ENCODE data around the gene ARHGAP28. TPM values are rescaled to one million over a fixed set of nuclear protein-coding genes. Genes with fewer than 3 reads are reported as not detected.

ARHGAP28 gene
- total and polyA plus RNA-seq, 11 donors = 0.42 to 7.5 (median 1.8) TPM

DNA sequence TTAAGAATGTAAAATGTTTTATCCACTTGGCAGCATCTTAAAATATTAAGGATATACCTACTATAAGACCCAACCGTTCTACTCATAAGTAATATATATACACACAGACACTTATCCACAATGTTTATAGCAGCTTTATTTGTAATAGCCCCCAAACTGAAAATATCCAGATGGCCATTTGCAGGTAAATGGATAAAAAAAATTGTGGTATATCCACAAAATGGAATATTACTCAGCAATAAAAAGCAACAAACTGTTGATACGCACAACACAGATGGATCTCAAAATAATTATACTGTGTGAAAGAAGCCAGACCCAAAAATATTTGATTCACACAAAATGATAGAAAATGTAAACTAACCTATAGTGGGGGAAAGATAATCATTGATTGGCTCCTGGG, 122.0 kb downstream of the ARHGAP28 start:
- H3K36me3 ChIP-seq = peaks cover 0 to 12% (median 0%) of the 10 kb centered on the region in 9 donors
- 97 to 99% (median 97%) methylated on average over 2 of the region's 2 CpGs for WGBS, 4 donors

DNA sequence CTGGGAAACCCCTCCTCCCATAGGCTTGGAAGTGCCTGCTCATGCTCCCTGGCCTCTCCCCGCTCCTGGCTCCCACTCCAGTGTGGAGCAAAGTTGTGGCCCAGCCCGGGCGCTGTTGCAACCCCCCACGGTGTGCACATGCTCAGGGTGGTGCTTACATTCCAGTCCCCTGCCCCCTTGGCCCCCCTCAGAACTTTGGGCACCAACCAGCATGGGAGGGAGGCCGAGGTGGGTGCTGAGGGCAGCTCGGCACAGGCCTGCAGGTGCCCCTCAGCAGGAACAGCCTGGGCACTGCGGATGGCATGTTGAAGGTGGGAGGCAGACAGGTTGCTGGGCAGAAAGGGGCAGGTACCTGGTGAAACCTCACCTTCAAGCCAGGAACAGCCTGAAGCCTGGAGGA, 125.3 kb downstream of the ARHGAP28 start:
- ATAC-seq = no peak
- Histone ChIP-seq H3K27me3 (no peaks in the 10 kb centered on the region), H3K4me3 (no peak overlapping the region), H3K27ac (no peak overlapping the region), H3K4me1 (no peaks in the 10 kb centered on the region), H3K36me3 (peaks cover 0 to 12% (median 0%) of the 10 kb centered on the region in 9 donors), H3K9me3 (peaks cover 0 to 25% (median 2%) of the 10 kb centered on the region in 12 donors)
- WGBS, 4 donors = 96 to 100% (median 98%) methylated on average over 3 to 7 of the region's 7 CpGs
- TF ChIP-seq, protein P1, sequence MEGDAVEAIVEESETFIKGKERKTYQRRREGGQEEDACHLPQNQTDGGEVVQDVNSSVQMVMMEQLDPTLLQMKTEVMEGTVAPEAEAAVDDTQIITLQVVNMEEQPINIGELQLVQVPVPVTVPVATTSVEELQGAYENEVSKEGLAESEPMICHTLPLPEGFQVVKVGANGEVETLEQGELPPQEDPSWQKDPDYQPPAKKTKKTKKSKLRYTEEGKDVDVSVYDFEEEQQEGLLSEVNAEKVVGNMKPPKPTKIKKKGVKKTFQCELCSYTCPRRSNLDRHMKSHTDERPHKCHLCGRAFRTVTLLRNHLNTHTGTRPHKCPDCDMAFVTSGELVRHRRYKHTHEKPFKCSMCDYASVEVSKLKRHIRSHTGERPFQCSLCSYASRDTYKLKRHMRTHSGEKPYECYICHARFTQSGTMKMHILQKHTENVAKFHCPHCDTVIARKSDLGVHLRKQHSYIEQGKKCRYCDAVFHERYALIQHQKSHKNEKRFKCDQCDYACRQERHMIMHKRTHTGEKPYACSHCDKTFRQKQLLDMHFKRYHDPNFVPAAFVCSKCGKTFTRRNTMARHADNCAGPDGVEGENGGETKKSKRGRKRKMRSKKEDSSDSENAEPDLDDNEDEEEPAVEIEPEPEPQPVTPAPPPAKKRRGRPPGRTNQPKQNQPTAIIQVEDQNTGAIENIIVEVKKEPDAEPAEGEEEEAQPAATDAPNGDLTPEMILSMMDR (IDR thresholded peaks at IDR 0.05) = no peak
- no peak for TF ChIP-seq POLR2A (IDR thresholded peaks at IDR 0.05)
- DNase-seq = no peak
- intact Hi-C loops (cut with DNase I) = loop anchor here in 1 of 10 donors (5.0 kb wide), 1 partner anchor 63 kb away; no protein-coding TSS in a partner anchor

More for the DNA sequence above, 122.0 kb downstream of the ARHGAP28 start:
- no peak overlapping the region for H3K4me3 ChIP-seq
- TF ChIP-seq POLR2A (IDR thresholded peaks at IDR 0.05) = no peak
- TF ChIP-seq, protein P1 (IDR thresholded peaks at IDR 0.05) = no peak
- DNase-seq = no peak
- H3K27me3 ChIP-seq = no peaks in the 10 kb centered on the region
- H3K4me1 ChIP-seq = no peaks in the 10 kb centered on the region
- H3K9me3 ChIP-seq = peaks cover 0 to 25% (median 2%) of the 10 kb centered on the region in 12 donors
- no peak overlapping the region for H3K27ac ChIP-seq
- ATAC-seq = no peak
- intact Hi-C loops (cut with DNase I) = loop anchor here in 1 of 10 donors (5.0 kb wide), 1 partner anchor 59 kb away; no protein-coding TSS in a partner anchor

DNA sequence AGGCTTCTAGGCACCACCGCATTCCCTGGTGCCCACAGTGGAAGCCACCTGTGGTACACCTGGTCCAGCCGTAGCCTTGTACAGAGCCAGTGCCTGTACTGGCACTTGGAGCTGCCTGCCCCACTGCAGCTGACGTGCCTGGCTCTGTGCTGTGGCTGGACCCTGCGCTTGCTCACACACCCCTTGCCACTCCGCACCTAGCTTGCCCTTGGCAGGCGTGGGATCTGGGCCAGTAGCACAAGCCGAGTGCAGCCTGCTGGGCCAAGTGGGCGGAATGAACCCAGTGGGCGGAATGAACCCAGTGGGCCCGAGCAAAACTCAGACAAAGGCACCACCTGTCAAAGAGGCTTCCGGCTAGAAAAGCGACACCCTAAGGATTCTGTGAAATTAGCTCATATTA, 126.3 kb downstream of the ARHGAP28 start:
- DNase-seq (no peak), ATAC-seq (no peak)
- Histone ChIP-seq H3K4me1 (no peaks in the 10 kb centered on the region), H3K4me3 (no peak overlapping the region), H3K36me3 (peaks cover 0 to 12% (median 0%) of the 10 kb centered on the region in 9 donors), H3K27ac (no peak overlapping the region), H3K27me3 (no peaks in the 10 kb centered on the region), H3K9me3 (peaks cover 0 to 25% (median 2%) of the 10 kb centered on the region in 12 donors)
- WGBS, 4 donors = 91 to 97% (median 95%) methylated on average over 12 of the region's 12 CpGs
- intact Hi-C loops (cut with DNase I) = no loop called here
- TF ChIP-seq, protein P1 (IDR thresholded peaks at IDR 0.05) = no peak
- no peak for TF ChIP-seq POLR2A (IDR thresholded peaks at IDR 0.05)

DNA sequence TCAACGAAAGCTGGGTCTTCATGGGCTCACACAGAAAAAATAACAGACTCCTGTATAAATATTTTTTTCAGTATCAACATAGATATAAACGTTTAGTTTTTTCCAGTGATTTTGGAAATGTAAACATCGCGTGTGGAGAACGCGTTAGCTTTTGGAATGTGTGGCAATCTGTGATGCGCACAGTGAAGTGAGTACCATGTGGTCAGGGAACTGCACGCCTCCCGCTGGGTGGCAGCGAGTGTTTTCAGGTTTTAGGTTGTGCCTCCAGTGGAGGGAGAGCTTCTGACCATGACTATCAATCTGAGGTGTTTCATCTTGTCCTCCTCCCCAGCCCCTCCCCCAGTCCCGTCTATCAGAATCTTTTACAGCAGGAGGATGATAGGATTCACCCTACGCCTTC, 127.8 kb downstream of the ARHGAP28 start:
- TF ChIP-seq POLR2A (IDR thresholded peaks at IDR 0.05) = no peak
- TF ChIP-seq, protein P1 (IDR thresholded peaks at IDR 0.05) = no peak
- WGBS, 4 donors = 87 to 90% (median 89%) methylated on average over 12 of the region's 12 CpGs
- intact Hi-C loops (cut with DNase I) = no loop called here
- ATAC-seq (no peak), DNase-seq (no peak)
- Histone ChIP-seq H3K4me1 (no peaks in the 10 kb centered on the region), H3K27me3 (no peaks in the 10 kb centered on the region), H3K36me3 (peaks cover 0 to 4% (median 0%) of the 10 kb centered on the region in 9 donors), H3K27ac (no peak overlapping the region), H3K4me3 (no peak overlapping the region), H3K9me3 (peaks cover 0 to 11% (median 0%) of the 10 kb centered on the region in 12 donors)
